Dermis blood vessel endothelial cell (primary cell): ENCODE data around the gene PRR7. TPM values are rescaled to one million over a fixed set of nuclear protein-coding genes. Genes with fewer than 3 reads are reported as not detected.

ENCODE experiments used
- DNase-seq: peaks from one replicate; pipeline ENCODE4 v3.0.0; 2010
- total RNA-seq: library from RNA; depleted of rRNA; stranded (reverse); fragments of >200 nt; gene quantifications from 2 replicates; pipeline ENCODE4 v1.2.3, GENCODE V29; 2014

PRR7 gene
- total RNA-seq, 1 donor from 2014 or later: 4.8 TPM

GRCh38 chr5:177501874-177502678 lies 55.5 kb downstream of the PRR7 start:
- DNase-seq: no peak

GRCh38 chr5:177502886-177503285 lies 56.3 kb downstream of the PRR7 start:
- no peak for DNase-seq

GRCh38 chr5:177503351-177504085 lies 56.9 kb downstream of the PRR7 start:
- no peak for DNase-seq

GRCh38 chr5:177504086-177505056 lies 57.8 kb downstream of the PRR7 start:
- DNase-seq: no peak

- DNase-seq: no peak
These were observed 58.5 kb downstream of the PRR7 start for GRCh38 chr5:177505075-177505474.

Other genes starting within 250 kb of the PRR7 start
- 12.8 and 20.8 TPM in 2 replicates for gene RAB24, start 143.1 kb upstream of the PRR7 start, total RNA-seq
- gene PRELID1, start 143.0 kb upstream of the PRR7 start, total RNA-seq: 125 and 161 TPM in 2 replicates
- gene MXD3, start 134.9 kb upstream of the PRR7 start, total RNA-seq: 20.9 and 38.5 TPM in 2 replicates
- gene LMAN2, start 95.1 kb upstream of the PRR7 start, total RNA-seq: 407 and 457 TPM in 2 replicates
- gene RGS14, start 88.9 kb upstream of the PRR7 start, total RNA-seq: 4.4 and 9.9 TPM in 2 replicates
- not detected in 2 replicates for gene SLC34A1, start 62.4 kb upstream of the PRR7 start, total RNA-seq
- gene PFN3, start 46.2 kb upstream of the PRR7 start, total RNA-seq: not detected in 2 replicates
- 0.85 and 1.3 TPM in 2 replicates for gene F12, start 37.2 kb upstream of the PRR7 start, total RNA-seq
- 22.0 and 32.3 TPM in 2 replicates for gene GRK6, start 20.1 kb upstream of the PRR7 start, total RNA-seq
- 147 and 157 TPM in 2 replicates for gene DBN1, start 26.8 kb downstream of the PRR7 start, total RNA-seq
- gene PDLIM7, start 50.8 kb downstream of the PRR7 start, total RNA-seq: 38.3 and 73.0 TPM in 2 replicates
- gene DOK3, start 63.0 kb downstream of the PRR7 start, total RNA-seq: 2.0 and 4.6 TPM in 2 replicates
- gene DDX41, start 70.1 kb downstream of the PRR7 start, total RNA-seq: 68.2 and 98.8 TPM in 2 replicates
- gene FAM193B, start 107.7 kb downstream of the PRR7 start, total RNA-seq: 14.6 and 31.0 TPM in 2 replicates
- gene TMED9, start 145.4 kb downstream of the PRR7 start, total RNA-seq: 174 and 176 TPM in 2 replicates
- 31.0 and 35.6 TPM in 2 replicates for gene B4GALT7, start 153.3 kb downstream of the PRR7 start, total RNA-seq